AG09309 (cell line): Measurements from ENCODE around the gene AIP.

Source experiments
- DNase-seq: peaks from one replicate; pipeline ENCODE4 v3.0.0-alpha.2; 2010; ENCODE audit warnings: low read depth
- H3K4me3 ChIP-seq: 2 replicates; pipeline ENCODE4 v1.5.1; 2011; ENCODE audit warnings: mild to moderate bottlenecking, low read depth, low read length, moderate library complexity; ENCODE audit not compliant: control insufficient read depth
- TF ChIP-seq, protein P1 (sequence below): IDR thresholded peaks from 2 replicates; pipeline ENCODE4 v1.5.1; 2011; ENCODE audit warnings: mild to moderate bottlenecking, low read depth, low read length, inconsistent platforms; ENCODE audit not compliant: insufficient read depth, control insufficient read depth; ENCODE audit errors: missing control alignments

The AIP gene

DNA sequence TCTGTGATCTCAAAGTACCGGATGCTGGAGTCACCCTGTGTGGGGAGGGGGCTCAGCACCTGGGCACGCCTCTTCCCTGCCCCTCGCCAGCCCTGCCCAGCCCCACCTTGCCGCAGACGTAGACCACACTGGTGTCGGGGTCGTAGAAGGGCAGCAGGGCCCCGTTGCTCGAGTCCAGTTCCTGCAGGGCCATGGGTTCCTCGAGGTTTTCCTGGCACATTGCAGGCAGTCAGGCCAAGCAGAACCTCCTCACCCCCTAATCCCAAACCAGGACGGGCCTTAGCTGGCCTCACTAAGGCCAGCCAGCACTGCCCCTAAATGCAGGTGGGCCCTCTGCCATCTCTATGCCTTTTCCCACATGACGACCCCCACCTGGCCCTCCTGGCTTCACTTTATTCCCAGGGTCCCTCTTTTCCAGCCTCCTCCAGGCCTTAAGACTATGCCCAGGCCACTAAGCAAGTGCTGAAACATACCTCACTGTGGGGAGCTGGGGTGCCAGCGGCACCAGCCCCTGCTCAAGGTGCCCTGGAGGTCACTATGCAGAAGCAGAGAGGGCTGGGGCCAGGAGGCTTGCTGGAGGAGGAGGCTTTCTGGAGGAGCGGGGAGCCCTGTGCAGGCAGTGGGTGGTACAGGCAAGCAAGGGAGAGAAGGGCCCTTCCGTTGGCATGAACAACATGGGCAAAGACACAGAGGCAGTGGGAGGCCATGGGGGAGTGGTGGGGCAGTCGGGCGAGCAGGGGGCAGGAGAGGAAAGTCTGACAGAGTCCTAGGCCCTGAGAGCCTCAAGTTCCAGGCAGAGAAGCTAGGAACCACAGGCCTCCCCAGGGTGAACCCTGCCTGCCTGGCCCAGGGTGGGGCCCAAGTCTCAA is 42.4 kb upstream of the AIP start:
- no peak for DNase-seq
- no peak overlapping the region for H3K4me3 ChIP-seq
- TF ChIP-seq, protein P1, sequence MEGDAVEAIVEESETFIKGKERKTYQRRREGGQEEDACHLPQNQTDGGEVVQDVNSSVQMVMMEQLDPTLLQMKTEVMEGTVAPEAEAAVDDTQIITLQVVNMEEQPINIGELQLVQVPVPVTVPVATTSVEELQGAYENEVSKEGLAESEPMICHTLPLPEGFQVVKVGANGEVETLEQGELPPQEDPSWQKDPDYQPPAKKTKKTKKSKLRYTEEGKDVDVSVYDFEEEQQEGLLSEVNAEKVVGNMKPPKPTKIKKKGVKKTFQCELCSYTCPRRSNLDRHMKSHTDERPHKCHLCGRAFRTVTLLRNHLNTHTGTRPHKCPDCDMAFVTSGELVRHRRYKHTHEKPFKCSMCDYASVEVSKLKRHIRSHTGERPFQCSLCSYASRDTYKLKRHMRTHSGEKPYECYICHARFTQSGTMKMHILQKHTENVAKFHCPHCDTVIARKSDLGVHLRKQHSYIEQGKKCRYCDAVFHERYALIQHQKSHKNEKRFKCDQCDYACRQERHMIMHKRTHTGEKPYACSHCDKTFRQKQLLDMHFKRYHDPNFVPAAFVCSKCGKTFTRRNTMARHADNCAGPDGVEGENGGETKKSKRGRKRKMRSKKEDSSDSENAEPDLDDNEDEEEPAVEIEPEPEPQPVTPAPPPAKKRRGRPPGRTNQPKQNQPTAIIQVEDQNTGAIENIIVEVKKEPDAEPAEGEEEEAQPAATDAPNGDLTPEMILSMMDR = no peak

DNA sequence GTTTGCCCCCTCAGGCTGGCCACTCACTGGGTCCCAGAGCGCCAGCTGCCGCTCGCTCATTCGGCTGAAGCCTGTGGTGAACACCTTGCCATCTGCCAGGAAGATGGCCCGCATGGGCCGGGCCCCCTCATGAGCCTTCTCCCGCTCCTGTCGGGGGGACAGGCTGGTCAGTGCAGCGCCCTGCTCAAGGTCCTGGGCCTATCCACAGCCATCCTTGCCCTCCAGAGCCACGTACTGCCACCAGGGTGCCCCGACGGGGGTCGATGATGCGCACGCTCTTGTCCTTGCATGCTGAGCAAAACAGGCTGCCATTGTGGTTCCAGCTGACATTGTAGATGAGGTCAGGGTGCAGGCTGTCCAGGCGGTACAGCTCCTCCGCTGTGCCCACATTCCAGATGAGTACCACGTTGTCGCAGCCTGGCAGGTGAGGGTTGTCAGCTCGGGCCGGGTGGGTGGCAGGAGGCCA is 41.7 kb upstream of the AIP start:
- no peak overlapping the region for H3K4me3 ChIP-seq
- DNase-seq = no peak
- TF ChIP-seq, protein P1 = no peak

DNA sequence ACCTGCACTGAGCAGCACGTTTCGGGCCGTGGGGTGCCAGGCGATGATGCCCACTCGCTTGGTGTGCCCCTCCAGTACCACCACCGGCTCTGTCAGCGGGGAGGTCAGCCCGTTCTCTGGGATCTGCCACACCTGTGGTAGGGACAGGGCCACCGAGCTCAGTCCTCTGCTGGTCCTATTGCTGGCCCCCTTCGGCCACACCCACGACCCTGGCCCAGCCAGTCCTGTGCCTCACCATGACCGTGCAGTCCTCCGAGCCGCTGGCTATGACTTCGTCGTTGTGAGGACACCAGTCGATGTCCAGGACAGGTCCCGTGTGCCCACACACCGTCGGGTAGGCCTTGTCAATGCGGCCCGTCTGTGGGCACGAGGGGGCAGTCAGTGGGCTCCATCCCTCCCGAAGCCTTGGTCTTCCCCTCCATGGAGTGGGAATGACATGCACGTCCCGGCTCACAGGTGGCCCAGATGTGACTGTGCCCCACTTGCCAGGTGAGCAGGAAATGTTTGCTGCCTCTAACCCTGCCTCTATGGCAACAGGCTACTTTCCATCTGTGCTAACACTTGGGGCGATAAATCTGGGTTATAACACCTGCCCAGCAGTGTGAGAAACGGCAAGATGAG is 41.0 kb upstream of the AIP start:
- DNase-seq = no peak
- H3K4me3 ChIP-seq = peak overlapping the region; percentile 95
- TF ChIP-seq, protein P1 = no peak

DNA sequence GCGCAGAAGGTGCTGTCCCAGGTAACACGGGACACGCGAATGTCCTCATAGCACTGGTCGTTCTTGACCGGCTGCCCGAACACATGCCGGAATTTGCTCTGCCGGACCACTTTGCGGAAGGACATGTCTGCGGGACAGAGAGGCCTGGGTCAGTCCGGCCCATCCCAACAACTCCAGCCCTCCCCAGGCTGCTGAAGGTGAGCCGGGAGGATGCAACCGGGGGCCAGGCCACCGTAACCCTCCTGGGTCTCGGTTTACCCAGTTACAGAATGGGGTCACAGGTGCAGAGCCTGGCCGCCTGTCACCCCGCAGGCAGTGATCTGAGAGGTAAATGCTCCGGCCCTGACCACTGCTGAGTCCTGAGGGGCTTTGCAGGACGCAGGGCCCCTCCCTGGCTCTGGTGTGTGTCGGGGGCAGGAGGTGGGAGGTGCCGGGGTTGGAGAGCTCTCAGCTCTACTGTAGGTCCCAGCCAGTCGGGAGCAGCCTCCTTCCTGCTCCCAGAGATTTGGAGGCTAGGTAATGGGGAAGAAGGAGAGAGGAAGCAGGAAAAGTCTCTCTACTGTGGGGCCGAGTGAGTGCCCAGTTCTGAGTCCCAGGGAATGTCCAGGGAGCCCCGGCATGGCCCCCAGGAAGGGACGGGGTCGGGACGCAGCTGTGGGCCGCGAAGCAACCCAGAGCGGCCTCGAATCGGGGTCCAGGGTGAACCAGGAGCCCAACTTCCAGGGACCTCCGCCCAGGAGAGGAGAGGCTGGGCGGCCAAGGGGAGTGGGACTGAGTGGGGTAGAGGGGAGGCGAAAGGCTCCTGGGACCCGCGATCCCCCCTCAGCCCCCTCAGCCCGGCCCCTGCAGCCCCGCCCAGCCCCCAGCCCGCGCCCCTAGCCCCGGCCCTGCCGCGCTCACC is 40.1 kb upstream of the AIP start:
- TF ChIP-seq, protein P1 = no peak
- no peak for DNase-seq
- peak overlapping the region; percentile 95 for H3K4me3 ChIP-seq

DNA sequence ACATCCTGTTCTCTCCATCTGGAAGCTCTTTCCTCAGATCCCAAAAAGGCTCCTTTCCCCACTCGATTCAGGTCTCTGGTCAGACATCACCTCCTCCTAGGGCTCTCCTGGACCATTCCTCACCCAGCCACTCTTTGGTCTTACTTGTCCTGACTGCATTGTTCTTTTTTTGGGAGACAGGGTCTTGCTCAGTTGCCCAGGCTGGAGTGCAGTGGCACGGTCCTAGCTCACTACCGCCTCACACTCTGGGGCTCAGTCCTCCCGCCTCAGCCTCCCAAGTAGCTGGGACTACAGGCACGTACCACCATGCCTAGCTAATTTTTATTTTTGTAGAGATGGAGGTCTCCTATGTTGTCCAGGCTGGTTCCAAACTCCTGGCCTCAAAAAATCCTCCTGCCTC is 37.3 kb upstream of the AIP start:
- no peak for DNase-seq
- TF ChIP-seq, protein P1 = no peak
- no peak overlapping the region for H3K4me3 ChIP-seq

DNA sequence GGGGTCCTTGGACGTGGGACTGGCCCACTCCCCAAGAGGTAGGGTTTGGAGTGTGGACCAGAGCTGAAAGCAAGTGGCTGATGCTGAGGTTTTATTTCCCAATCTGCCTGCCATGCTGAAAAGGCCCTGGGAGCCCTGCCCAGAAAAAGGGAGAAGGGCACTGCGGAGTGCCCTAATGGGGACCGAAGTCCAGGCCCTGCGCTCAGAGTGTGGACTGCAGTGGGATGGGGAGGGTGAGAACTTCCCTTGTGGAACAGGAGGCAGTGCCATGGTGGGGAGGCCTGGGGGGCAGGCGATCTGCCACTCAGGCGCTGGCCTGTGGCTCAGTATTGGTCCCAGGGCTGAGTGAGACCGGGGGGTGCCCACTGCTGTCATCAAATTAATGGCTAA is 34.6 kb upstream of the AIP start:
- no peak for DNase-seq
- H3K4me3 ChIP-seq = no peak overlapping the region
- TF ChIP-seq, protein P1 = no peak
